HG02840 (cell line): ENCODE measurements around the gene ENAM.
A peak's percentile ranks its signal among the peaks of the same experiment; 100 is the strongest.
"Not testable (repeated sequence)": the region's sequence is repeated elsewhere in the genome, so short reads cannot be mapped to it uniquely, and the experiment has no call there.

Experiments
- ATAC-seq: cut with Tn5 transposase; IDR thresholded peaks from one replicate; pipeline ENCODE4 v1.9.1; 2021; ENCODE audit warnings: mild to moderate bottlenecking, moderate library complexity, moderate number of reproducible peaks; ENCODE audit not compliant: unreplicated experiment, low FRiP score

Gene ENAM

DNA sequence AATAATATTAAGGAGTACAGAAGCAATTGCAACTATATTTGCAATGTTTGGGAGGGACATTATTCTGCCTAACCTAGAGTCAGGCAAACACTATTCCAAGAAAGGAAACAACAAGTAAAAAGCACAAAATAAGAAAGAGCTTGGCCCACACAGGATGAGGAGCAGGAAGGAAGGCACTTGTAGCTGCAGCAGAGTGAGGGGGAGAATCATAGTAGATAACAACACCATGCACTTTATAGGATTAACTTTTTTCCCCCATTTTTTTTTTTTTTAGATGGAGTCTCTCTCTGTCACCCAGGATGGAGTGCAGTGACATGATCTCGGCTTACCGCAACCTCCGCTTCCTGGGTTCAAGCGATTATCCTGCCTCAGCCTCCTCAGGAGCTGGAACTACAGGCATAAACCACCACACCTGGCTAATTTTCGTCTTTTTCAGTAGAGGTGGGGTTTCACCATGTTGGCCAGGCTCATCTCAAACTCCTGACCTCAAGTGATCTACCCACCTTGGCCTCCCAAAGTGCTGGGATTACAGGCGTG lies 48.1 kb downstream of the ENAM start:
- no peak for ATAC-seq

- ATAC-seq: peak; percentile 89
Measured at GRCh38 chr4:70678383-70678999, 49.9 kb downstream of the ENAM start.

DNA sequence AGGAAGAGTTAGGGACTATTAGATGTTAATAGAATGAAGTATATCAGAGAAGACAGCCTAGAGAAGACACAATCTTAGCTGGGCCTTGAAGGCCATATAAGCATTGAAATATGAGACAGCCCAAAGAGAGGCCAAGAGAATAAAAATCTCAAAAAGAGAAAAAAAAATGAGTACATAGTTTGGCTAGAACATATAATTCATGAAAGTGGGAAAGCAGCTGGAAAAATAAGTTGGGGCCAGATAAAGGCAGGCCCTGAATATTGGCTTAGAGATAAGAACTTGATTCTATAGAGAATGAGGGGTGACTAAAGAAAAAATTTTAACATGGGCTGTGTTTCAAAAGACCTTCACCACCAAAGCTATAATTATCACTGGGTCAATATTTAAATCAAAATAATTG lies 52.4 kb downstream of the ENAM start:
- ATAC-seq: no peak

- ATAC-seq: no peak
Measured at GRCh38 chr4:70681704-70682103, 53.2 kb downstream of the ENAM start.

- ATAC-seq: not testable (repeated sequence)
Measured at GRCh38 chr4:70682142-70682541, 53.6 kb downstream of the ENAM start.

DNA sequence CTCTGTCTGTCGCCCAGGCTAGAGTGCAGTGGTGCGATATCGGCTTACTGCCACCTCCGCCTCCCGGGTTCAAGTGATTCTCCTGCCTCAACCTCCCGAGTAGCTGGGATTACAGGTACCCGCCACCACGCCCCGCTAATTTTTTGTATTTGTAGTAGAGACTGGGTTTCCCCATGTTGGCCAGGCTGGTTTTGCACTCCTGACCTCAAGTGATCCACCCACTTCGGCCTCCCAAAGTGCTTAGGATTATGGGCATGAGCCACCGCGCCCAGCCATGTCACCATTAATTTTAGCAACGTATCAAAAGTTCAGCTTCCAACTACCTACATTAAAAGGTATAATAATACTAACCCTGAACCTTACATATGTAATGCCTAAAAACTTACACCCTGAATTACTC lies 58.8 kb downstream of the ENAM start:
- ATAC-seq: no peak

DNA sequence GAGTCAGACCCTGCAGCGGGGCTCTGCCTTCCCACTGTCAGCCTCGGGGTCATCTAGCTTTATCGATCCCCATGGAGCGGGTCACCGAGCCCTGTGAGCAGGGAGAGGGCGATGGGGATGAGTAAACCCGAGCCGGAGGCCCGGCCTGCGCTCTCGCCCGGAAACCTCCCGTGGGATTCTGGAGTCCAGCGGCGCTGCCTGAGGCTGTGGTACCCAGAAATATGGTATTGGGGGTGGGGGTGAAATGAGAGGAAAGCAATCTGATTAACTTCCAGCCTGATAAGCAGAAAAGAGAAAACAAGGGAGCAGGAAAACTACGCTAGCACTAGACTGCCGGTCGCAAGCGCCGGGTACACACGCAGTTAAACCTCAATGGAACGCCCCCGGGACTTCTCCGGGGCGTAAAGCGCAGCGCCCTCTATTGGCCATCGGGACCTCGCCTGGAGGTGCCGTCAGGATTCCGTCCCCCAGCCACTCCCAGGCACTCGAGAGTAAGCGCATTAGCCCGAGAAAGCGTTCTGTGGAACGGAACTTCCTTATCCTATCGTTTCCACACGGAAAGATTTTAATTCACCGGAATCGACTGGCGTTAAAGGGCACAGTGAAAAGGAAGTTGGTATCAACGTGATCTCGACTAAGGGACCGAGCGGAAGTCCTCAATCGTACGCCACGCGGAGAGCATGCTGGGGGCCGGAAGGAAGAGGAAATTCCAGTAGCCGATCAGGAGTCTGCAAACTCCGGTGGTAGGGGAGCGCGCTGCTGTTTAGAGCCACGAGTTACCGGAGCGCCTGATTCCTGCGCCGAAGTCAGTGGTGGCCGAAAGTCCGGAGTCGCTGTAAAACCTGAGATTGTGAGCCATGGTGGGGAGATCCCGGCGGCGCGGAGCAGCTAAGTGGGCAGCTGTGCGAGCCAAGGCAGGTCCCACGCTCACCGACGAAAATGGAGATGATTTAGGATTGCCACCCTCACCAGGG lies 59.6 kb downstream of the ENAM start, which contains the start of gene UTP3:
UTP3 (plus strand) TSS at position 712 of the 974 bp plus-strand sequence; CDS start at position 858, 146 bp downstream.
- ATAC-seq: peak; percentile 93

DNA sequence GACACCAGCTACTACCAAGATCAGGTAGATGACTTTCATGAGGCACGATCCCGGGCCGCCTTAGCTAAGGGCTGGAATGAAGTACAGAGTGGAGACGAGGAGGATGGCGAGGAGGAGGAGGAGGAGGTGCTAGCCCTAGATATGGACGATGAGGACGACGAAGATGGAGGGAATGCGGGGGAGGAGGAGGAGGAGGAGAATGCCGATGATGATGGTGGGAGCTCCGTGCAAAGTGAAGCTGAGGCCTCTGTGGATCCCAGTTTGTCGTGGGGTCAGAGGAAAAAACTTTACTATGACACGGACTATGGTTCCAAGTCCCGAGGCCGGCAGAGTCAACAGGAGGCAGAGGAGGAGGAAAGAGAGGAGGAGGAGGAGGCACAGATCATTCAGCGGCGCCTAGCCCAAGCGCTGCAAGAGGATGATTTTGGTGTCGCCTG lies 60.3 kb downstream of the ENAM start:
- ATAC-seq: peak; percentile 0

- no peak for ATAC-seq
Measured at GRCh38 chr4:70691661-70692060, 63.1 kb downstream of the ENAM start.

- not testable (repeated sequence) for ATAC-seq
Measured at GRCh38 chr4:70694633-70695032, 66.1 kb downstream of the ENAM start.
